Activated gamma-delta T cell treated with anti-CD3 and anti-CD28 coated beads, Interleukin-2, amount 50 U/mL, for 16 hours (primary cell): ENCODE data around the gene MARVELD1.
"Not testable (repeated sequence)": the region's sequence is repeated elsewhere in the genome, so short reads cannot be mapped to it uniquely, and the experiment has no call there.

ENCODE experiments used
- DNase-seq: peaks from one replicate; pipeline ENCODE4 v3.0.0-alpha.2; 2020; ENCODE audit warnings: low read depth

MARVELD1 gene

DNA sequence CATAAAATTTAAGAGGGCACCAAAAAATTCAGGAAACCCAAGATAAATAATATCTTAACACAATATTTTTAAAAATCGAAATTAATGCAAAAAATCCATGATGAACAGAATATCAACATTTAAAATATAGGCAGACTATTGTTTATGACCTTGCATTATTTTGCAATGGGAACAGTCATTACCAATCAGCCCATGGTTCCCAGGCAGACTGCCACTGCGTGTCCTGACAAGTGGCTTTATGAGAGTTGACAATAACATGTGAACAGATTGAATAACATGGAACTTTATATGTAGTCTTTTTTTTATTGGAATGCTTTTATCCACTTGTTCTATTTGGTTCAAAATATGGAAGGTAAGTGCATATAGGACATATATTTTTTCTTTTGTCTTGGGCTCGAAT is 23.4 kb upstream of the MARVELD1 start:
- DNase-seq = no peak

DNA sequence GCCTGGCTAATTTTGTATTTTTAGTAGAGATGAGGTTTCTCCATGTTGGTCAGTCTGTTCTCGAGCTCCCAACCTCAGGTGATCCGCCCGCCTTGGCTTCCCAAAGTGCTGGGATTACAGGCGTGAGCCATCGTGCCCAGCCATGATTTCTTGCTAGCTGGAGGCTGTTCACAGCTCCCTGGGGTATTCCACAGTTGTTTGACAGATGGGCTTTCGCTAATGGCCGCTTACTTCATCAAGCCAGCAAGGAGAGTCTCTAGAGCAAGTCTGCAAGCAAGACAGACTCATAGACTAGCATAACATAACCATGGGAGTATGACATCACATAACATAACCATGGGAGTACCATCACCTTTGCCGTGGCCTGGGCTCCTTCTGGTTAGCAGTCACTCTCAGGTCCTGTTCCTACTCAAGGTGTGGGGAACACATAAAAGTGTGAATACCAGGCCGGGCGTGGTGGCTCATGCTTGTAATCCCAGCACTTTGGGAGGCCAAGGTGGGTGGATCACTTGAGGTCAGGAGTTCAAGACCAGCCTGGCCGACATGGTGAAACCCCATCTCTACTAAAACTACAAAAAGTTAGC is 15.4 kb upstream of the MARVELD1 start:
- not testable (repeated sequence) for DNase-seq

DNA sequence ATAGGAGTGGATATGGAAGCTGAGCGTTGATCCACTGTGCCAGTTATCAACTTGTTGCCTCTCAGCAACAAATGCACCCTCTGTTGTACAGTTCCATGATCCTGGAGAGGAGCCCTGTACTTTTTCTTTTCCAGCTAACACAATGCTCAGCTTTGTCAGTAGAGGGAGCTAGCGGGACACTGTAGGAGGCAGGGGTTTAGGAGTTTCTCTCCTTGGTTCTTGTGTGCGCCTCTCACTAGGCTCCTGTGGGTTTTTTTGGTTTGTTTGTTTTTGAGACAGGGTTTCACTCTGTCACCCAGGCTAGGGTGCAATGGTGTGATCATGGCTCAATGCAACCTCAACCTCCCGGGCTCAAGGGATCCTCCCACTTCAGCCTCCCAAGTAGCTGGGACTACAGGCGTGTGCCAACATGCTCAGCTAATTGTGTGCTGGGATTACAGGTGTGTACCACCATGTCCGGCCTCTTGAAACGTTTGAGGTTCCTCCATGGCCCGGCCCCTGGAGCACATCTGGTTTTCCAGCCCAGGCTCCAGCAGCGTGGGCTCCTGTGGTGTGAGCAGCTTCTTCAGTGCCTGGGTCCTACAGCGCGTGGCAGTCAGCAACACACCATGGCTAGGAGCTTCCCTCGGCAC is 12.0 kb upstream of the MARVELD1 start:
- DNase-seq = no peak

DNA sequence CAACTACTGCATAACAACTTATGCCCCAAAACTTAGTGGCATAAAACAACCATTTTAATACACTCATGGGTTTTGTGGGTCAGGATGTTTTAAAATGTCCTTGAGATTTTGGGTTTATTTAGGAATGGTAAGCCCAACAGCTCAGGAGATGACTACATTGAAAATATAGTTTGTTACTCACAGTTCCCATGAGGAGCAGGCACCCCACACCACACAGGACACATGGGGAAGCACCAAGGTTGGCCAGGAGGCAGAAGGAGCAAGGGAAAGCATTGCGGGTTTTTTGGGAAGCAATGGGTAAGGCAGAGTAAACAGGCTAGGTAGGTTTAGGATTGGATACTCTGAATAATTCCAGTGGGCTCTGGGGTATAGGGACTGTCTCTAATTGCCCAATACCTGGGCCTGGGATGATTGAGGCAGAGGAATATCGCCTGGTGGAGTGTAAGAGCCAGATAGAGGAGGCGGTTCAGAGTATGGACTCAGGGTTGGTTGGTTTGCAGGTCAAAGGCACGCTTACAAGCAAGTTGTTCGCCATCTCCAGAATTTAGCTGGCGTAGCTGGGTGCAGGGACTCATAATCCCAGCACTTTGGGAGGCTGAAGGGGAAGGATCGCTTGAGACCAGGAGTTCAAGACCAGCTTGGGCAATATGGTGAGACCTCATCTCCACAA is 10.0 kb upstream of the MARVELD1 start:
- no peak for DNase-seq

DNA sequence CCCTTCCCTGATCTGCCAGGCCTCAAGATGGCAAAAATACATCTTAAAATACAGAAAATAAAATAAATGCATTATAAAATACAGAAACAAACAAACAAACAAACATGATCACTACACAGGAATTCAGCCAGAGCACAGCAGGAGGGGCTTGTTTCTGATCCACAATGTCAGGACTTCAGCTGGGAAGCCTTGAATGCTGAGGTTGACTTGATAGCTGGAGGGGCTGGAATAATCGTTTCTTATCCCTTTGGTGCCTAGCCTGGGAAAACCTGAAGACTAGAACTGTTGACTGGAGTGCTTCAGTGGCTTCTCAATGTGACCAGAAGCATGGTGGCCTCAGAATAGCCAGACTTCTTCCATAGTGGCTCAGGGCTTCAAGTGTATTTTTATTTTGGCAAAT is 9.2 kb upstream of the MARVELD1 start:
- no peak for DNase-seq

DNA sequence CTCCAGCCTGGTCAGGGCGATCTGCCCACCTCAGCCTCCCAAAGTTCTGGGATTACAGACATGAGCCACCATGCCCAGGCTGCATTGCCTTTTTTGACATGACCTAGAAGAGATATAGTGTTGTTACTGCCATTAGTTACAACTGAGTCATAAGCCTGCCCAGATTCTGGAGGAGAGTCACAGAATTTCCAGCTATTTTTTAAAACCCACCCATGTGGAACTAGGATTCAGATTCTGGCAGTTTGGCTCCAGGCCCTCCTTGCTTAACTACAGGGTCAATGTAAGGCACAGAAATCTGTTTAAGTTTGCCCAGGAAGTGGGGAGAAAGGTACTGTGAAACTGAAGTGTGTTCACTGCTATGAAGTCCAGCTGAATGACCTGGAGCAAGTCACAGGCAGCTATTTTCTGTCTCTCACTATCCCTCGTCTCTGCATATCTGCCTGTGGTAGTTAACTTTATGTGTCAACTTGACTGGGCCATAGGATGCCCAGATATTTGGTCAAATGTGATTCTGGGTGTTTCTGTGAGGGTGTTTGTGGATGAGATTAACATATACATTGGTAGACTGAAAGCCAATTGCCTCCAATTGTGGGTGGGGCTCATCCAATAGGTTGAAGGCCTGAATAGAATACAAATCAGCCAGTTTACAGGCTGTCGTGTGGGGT is 8.4 kb upstream of the MARVELD1 start:
- no peak for DNase-seq

DNA sequence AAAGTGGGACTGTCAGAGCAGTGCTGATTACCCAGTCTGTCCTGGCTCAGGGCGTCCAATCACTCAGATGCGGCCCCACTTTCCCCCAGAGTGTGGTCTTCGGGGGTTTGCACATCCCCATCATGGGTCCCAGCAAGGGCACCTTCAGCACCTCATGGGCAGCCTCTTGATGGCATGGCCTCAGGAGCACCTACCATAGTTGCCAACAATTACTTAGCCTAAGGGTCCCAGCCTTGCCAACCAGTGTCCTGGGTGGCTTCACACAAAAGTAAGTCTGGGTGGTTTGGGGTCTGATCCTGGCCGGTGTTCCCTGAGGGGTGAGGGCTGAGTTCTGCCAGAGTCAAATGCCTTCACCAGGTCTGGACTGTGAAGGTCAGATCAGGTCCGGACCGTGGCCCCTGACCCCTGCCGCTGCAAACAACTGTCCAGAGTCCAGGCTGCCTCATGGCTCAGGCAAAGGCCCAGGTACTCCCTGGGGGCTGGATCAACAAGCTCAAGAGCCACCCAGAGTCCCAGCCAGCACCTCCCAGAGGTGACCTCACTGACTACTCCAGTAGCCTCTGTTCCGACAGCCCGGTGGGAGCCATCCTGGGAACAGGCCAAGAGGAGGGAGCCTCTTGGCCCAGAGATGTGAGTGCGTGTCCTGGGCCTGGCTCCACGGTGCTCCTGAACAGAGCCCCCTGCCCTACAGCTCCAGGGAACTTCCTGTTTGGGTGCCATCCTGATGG is 6.2 kb upstream of the MARVELD1 start:
- no peak for DNase-seq

DNA sequence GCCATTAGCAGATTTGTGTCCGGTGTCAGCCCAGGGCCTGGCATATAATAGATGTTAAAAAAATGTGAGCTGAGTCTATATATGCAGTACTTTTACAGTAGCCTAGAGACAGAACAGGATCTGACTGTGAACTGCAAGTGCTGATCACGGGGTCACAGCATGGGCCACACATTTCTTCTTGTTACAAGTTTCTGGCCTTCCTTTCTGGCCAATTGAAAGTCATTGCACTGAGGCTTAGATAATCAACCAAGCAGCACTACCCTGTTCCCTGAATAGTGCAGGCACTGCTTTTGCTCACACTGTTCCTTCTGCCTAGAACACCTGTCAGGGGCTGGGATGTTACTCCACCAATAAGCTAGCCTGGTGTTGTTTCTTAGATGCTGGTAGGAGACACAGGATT is 5.4 kb upstream of the MARVELD1 start:
- no peak for DNase-seq

DNA sequence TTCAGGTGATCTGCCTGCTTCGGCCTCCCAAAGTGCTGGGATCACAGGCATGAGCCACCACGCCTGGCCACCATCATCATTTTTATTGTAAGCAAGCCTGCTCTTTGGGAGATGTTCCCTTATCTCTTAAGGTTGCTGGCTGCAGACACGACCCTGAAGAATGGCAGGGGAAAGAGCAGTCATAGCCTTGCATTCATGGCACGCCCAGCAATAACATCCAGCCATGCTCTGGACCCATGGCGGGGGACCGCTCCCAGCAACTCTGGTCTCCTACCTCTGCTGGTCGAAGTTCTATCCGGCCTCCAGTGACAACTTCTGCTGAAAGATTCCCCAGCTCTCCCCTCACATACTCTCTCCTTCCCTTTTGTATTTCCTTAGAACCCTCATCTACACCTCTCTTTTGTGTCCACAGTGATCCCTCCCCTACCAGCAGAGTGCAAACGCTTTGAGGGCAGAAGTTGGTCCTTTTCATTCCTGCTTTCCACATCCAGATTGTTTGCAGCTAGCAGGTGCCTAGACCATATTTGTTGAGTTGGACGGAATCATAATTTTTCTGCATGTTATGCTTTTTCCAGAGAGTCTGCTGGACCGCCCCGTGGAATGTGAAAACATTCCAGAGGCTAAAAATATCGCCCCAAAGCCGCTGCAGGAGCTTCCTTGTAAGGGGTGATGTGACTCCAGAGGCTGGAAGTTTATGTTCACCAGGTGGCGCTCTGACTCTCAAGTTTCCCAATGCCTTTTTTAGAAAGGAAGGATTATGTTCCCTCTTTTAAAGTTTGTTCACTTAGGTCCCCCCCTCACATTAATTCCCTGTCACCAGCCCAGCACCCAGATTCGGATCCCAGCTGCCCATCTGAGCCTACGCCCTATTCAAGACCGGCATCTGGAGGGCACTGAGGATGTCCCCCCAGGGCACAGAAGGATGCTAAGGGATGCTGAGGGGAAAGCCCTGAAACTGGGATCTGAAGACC is 4.3 kb upstream of the MARVELD1 start:
- no peak for DNase-seq

DNA sequence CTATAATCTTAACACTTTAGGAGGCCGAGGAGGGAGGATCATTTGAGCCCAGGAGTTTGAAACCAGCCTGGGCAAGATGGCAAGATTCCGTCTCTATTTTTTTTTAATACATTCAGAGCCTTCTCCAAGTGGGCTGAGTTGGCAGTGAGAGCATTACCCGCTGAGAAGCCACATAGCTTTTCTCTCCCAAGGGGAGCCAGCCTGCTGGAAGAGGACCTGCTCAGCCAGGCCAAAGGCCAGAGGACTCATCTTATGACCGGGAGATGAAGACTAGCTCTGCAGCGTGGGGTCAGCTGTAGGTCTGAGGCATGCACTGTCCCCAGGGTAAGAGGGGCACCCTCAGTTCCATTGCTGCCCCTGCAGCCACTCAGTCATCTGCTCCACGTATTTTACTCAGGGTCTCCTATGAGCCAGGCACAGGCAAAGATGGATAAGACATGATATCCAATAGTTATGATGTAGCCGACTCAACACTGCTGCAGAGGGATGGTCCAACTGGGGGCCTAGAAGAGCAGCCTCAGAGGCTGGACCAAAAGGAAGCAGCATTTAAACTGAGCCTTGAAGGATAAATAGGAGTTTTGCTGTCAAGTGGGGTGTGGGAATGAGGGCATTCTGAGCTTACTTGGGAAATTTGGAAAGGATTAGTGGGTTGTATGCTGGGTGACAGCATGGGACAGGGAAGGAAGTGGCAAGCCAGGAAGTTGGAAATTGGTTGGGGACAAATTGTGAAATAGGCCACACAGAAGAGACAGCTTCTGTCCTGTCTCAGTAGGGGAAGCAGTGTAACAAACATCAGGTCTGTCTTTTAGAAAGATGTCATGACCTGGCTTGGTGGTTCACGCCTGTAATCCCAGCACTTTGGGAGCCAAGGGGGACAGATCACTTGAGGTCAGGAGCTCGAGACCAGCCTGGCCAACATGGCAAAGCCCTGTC is 1.6 kb upstream of the MARVELD1 start:
- DNase-seq = no peak

DNA sequence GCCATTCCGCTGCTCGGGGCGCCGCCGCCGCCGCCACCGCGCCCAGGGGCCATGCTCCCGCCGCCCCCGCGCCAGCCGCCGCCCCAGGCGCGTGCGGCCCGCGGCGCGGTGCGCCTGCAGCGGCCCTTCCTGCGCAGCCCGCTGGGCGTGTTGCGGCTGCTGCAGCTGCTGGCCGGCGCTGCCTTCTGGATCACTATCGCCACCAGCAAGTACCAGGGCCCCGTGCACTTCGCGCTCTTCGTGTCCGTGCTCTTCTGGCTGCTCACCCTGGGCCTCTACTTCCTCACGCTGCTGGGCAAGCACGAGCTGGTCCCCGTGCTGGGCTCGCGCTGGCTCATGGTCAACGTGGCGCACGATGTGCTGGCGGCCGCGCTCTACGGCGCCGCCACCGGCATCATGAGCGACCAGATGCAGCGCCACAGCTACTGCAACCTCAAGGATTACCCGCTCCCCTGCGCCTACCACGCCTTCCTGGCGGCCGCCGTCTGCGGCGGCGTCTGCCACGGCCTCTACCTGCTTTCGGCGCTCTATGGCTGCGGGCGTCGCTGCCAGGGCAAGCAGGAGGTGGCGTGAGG is 383 bp downstream of the MARVELD1 start:
- peak; percentile 24 for DNase-seq

DNA sequence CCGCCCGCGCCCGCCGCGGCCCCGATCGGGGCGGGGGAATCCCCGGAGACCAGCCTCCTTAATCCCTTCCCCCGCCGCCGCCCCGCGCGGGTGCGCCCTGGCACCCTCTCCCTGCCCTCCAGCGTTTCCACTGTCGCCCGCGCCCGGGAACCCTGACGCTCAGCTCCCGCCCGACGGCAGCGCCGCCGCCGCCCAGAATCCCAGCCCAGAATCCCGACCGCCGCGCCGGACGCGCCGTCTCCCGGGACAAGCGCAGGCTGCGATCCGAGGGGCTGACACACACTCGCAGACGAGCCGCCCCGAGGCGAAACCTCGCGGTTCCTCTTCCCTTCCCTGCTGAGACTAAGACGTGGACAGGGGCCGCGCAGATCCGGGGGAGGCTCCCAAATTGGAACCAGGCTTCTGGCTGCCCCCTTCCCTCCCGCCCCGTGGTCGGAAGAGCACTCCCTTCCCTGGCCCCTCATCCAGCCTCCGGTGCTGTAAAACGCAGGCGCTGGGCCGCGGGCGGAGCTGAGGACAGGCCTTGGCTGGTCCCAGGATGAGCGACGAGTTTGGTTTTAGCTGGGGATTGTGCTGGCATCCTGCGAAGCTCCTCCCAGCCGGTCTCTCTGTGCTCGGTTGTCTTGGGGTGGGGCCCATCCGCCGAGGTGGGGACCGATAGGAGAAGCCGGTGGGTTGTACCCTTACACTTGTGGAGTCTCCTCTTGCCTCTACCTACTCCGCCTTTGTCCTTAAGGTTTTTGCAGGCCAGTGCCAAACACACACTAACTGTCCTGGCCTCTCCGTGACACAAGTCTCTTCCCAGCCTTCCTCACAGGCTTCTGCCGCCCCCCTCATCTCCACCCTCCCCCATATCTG is 1.1 kb downstream of the MARVELD1 start:
- no peak for DNase-seq

DNA sequence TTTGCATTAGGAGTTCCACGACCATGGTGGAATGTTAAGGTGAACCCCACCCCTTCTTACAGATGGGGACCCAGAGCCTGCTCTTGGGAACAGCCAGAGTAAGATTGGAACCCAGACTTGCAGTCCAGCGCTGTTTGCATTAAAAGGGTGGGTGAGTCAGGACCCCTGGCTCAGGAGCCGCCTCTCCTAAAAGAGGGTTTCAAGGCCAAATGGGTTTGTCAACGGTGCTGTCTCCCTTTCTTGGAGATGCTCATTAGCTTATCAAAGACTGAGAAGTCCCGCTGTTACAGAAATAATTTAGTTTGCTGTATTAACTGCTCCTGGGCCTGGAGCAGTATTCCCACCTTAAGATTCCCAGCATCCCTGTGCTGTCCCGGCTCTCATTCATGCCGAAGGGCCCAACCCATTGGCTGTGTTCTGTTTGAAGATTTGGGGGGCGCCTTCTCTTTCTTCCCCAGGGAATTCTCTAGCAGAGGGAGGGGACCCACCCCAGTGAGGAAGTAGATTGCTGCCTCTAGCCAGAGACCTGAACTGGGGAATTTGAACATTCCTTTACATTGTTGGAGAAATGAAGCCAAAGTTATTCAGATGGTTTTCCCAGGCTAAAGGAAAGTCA is 1.8 kb downstream of the MARVELD1 start:
- DNase-seq = no peak

DNA sequence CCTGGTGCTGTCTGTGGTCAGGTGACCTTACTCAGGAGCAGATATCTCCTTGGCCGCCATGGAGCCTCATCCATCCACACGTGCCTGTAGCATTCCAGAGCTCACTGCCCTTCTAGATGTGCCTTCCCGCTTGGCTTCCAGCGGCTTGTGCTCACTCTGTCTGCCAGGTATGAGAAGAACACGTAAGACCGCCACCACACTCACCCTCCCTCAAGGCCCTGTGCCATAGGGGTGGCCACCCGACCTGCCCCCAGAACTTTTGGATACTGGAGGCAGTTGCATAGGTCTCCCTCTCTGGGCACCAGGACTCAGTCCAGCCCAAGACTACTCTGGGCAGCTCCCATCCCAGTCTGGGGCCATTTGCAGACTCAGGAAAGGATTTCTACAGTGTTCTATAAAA is 4.1 kb downstream of the MARVELD1 start:
- no peak for DNase-seq

DNA sequence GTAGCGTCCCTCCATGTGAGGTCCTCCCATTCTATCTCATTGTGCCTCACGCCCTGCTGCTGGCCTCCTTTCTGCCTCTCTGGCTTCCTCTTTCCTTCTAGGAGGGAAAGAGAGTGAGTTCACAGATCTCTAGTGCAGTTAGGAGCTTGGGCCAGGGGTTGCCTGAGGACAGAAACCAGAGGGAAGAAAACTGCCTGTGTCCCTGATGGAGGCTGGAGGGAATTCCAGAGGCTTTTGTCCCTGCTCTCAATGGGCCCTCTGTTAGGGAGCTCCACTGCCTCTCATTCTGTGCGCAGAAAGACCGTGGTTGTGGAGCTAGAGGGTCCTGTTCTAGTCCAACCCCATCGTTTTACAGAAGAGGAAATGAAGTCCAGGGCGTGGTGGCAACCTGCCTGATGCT is 4.6 kb downstream of the MARVELD1 start:
- no peak for DNase-seq

DNA sequence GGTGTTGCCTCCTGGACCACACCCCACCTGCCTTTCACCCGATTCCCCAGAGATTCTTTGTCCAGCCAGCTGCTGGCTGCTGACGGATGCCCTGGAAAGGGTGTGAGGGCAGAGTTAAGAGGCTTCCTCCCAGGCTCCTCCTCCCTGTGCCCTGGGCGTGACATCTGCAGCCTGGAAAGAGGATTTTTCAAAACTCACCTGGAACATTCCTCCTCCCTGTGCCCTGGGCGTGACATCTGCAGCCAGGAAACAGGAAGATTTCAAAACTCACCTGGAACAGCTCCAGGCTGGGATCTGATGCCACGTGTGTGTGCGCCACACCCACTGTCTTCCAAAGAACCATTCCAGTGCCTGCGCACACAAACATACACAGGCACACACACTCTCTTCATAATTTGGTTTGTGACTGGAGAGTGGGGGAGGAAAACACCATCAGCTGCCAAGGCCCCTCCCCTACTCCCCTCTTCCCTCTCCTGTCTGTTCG is 5.2 kb downstream of the MARVELD1 start:
- no peak for DNase-seq

DNA sequence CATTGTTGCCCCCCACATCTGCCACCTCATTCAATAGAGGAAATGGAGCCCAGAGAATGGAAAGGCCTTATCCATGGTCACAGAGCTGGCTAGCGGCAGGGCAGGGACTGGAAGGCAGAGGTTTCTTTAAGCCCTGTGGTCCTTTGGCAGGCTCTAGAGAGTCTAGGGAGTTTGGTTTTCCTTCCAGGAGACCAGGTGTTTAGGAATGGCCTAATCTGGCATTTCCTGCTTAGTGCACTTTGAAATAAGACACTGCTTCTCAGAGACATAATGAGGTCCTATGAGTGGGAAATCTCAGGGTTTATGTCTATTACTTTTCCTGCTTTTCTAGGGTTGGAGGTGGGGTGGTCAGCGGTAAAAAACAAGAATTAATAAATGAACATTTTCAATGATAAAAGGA is 6.1 kb downstream of the MARVELD1 start:
- no peak for DNase-seq
